ENCODE data around the gene ARRDC1.
"Not testable (repeated sequence)": the region's sequence is repeated elsewhere in the genome, so short reads cannot be mapped to it uniquely, and the experiment has no call there.

Gene ARRDC1

GRCh38 chr9:137586854-137587253 lies 18.6 kb upstream of the ARRDC1 start:
- no peak for DNase-seq (ENCODE audit: low read depth)

DNA sequence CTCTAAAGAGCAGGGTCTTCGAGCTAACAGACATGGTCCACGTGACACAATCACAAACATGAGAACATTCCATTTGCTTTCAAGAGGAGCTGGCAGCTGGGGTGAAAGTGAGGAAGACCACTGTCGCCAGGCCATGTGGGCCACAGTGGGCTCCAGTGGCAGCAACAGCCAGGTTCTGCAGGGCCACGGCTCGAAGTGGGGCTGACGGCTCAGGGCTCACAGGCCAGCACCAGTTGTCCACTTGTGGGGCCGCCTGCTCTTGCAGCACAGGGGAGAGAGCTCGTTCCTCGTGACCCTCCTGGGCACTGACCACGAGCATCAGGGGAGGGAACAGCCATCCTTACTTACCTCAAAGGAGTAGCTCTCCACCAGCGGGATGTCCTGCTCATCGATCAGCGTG lies 17.2 kb upstream of the ARRDC1 start:
- DNase-seq (ENCODE audit: low read depth) = no peak

DNA sequence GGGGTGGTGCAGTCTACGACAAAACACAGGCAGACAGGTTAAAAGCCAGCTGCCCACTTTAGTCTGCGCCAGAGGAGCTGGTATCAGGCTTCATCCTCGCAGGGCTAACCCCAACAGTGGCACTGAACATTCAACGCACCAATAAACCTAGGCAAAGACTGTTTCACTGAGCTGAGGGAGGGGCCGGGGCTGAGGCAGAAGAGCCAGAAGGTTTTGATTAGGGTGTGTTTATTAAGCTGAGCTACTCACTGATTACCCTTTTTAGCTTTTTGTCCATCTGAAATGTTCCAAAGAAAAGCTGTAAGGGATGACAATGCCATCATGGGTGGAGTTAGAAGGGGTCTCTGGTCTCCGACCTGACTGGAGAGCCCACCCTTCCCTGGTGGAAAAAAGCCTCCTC lies 16.6 kb upstream of the ARRDC1 start:
- no peak for DNase-seq (ENCODE audit: low read depth)

GRCh38 chr9:137589441-137590122 lies 15.9 kb upstream of the ARRDC1 start:
- no peak for DNase-seq (ENCODE audit: low read depth)

- no peak for DNase-seq (ENCODE audit: low read depth)
Observed at GRCh38 chr9:137590123-137590468, 15.4 kb upstream of the ARRDC1 start.

- peak; percentile 78 for DNase-seq (ENCODE audit: low read depth)
Observed at GRCh38 chr9:137590469-137591383, 14.8 kb upstream of the ARRDC1 start, which contains the start of gene ZMYND19. TSS of gene ZMYND19 (minus strand) at chr9:137590512. CDS start at chr9:137590263, 249 bp downstream.

DNA sequence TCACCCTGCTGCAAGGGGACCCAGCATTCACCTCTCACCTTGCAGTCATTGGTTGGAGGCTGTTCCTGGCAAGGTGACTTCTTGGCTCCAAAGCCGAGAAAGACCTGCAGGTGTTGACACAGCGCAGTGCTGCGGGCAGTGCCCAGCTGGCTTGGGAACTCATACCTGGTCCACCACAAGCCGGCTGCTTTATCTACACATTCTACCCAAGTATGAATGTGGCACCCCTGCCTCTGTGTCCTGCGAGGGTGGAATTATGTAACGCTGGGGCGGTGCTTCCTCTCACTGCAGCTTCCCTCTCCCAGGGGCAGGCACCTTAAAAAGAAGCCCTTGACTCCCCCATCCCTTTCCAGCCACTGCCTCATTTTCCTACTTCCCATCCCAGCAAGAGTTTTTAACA lies 12.7 kb upstream of the ARRDC1 start:
- no peak for DNase-seq (ENCODE audit: low read depth)

DNA sequence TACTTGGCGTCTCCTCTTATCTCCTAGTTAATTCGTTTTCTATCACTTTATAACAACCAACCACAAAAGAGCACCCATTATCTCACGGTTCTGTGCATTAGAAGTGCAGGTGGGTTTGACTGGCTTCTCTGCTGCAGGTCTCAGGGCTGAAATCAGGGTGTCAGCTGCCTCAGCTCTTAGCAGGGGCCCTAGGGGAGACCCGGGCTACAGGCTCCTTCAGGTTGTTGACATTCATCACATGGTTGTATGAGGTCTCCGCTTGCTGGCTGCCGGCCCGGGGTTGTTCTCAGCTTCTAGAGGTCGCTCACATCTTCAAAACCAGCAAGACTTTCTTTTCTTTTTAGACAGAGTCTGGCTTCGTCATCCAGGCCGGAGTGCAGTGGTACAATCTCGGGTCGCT lies 12.3 kb upstream of the ARRDC1 start:
- no peak for DNase-seq (ENCODE audit: low read depth)

- not testable (repeated sequence) for DNase-seq (ENCODE audit: low read depth)
Observed at GRCh38 chr9:137596577-137596976, 8.9 kb upstream of the ARRDC1 start.

DNA sequence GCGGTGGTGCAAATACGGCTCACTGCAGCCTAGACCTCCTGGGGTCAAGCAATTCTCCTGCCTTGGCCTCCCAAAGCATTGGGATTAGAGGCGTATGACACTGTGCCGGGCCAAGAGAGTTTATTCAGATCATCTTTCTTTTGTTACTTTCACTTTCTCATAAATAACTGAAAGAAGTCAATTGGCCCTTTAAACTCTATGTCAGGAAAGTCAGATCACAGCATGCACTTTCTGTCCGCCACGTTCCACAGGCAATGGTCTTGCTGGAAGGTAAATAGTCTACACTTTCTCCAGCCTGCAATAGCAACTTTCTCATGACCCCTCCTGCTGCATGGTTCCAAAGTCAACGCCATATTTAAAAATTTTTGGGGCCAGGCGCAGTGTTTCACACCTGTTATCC lies 6.5 kb upstream of the ARRDC1 start:
- no peak for DNase-seq (ENCODE audit: low read depth)

GRCh38 chr9:137602661-137603060 lies 2.8 kb upstream of the ARRDC1 start:
- no peak for DNase-seq (ENCODE audit: low read depth)

GRCh38 chr9:137603879-137604278 lies 1.6 kb upstream of the ARRDC1 start:
- DNase-seq (ENCODE audit: low read depth) = no peak

DNA sequence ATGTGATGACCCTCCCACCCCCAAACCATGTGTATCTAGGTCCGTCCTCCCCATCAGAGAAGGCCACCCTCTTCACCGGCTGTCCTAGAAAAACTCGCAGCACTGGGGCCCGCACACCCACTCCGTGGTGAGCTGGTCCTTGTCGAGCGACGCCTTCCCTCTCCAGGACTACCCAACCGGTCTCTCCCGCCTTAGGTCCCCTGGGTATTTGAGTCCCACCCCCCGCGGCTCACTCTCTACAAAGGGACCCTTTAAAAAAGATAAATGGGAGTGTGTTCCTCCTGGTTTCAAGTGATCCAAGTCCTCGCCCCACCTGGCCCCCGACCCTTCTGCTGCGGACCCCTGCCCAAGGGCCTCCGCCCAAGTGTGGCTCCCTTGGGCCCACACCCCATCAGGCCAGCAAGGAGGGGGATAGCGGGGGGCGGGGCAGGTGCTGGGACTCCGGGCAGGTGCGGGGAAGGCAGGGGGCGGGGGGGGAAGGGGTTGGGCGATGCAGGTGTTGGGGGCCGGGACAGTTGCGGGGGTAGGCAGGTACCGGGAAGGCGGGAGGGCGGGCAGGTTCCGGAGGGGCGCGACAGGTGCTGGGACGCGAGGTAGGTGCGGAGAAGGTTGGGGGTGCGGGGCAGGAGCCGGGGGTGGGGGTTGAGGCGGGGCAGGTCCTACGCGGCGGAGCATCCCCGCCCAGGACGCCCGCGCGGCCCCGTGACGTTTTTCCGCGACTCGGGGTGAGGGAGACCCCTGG lies 970 bp upstream of the ARRDC1 start:
- DNase-seq (ENCODE audit: low read depth) = no peak

GRCh38 chr9:137606005-137606621 lies 627 bp downstream of the ARRDC1 start:
- DNase-seq (ENCODE audit: low read depth) = no peak

DNA sequence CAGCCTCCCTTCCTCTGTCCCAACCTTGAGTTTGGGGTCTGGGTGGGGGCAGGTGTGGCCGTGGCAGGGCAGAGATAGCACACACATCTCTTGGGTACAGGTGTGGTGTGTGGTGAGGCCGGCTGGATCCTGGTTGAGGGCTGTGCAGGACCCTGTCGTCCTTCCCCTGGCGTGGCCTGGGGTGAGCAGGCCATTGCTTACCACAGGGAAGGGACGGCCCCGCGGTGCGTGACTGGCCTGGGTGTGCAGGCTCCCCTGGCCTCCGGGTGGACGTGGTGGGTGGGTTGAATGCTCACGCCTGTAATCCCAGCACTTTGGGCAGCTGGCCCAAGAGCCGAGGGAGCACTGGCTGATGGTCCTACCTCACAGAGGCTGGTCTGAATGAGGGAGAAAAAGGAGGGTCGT lies 1.2 kb downstream of the ARRDC1 start:
- no peak for DNase-seq (ENCODE audit: low read depth)

DNA sequence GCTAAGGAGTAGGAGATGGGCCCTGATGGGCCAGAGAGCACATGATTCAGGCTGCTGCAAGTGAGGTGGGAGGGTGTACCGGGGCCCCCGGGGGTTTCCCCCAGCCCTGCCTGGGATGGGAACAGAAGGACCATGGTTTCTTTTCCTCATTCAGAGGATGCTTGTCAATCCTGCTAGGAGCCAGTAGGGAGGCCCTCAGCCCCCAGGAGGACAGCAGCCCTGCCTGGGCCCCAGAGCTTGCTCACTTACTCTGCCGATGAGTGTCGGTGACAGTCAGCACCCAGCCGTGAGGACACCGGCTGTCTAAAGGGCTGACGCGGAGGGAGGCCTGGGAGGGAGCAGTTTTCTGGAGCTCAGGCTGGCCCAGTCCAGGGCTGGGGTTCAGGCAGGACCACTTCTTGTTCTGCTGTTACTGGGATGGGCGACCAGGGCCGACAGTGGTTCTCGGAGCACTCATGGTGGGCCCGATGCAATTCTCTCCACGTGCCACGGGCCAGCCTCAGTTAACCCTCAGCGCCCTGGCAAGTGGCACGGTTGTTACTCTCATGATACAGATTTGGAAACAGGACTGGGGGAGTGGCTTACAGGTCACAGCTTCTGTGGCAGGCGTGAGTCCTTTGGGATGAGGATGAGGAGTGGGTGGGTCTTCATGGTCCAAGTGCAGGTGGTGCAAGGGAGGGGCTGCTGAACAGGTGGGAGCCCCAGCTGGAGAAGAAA lies 1.8 kb downstream of the ARRDC1 start:
- no peak for DNase-seq (ENCODE audit: low read depth)

- DNase-seq (ENCODE audit: low read depth) = no peak
Observed at GRCh38 chr9:137610944-137611343, 5.5 kb downstream of the ARRDC1 start.

GRCh38 chr9:137611623-137612609 lies 6.4 kb downstream of the ARRDC1 start:
- DNase-seq (ENCODE audit: low read depth) = no peak

- DNase-seq (ENCODE audit: low read depth) = no peak
Observed at GRCh38 chr9:137612741-137613142, 7.3 kb downstream of the ARRDC1 start.

- no peak for DNase-seq (ENCODE audit: low read depth)
Observed at GRCh38 chr9:137613259-137613658, 7.8 kb downstream of the ARRDC1 start.
